Activated naive CD4-positive, alpha-beta T cell treated with anti-CD3 and anti-CD28 coated beads, Interleukin-2, amount 10 ng/mL, durations not matched to agents 7 days and 5 days (primary cell): ENCODE measurements around the gene CYP1B1.

Experiments
- CTCF ChIA-PET: fragments of 350-600 bp; sonication (Branson Sonifier 250); formaldehyde crosslinking; loops from one replicate; lab custom pipeline; 2021; ENCODE audit warnings: antibody characterized with exemption; lab: Charles Lee
- DNase-seq: peaks from one replicate; pipeline ENCODE4 v3.0.0-alpha.2; 2020
- H3K27ac Mint-ChIP-seq: one replicate; pipeline ENCODE4 v1.8.0; 2021; ENCODE audit warnings: mild to moderate bottlenecking, moderate library complexity, mixed read lengths
- H3K27me3 Mint-ChIP-seq: one replicate; pipeline ENCODE4 v1.8.0; 2021; ENCODE audit warnings: mild to moderate bottlenecking, mixed read lengths
- H3K36me3 Mint-ChIP-seq: one replicate; pipeline ENCODE4 v1.8.0; 2021; ENCODE audit warnings: mixed read lengths
- H3K4me1 Mint-ChIP-seq: one replicate; pipeline ENCODE4 v1.8.0; 2021; ENCODE audit warnings: mixed read lengths
- H3K4me3 Mint-ChIP-seq: one replicate; pipeline ENCODE4 v1.8.0; 2021; ENCODE audit warnings: mild to moderate bottlenecking, moderate library complexity, mixed read lengths
- H3K9me3 Mint-ChIP-seq: one replicate; pipeline ENCODE4 v1.8.0; 2021; ENCODE audit warnings: mixed read lengths

Gene CYP1B1

GRCh38 chr2:38057651-38058410 is 18.1 kb downstream of the CYP1B1 start:
- peaks cover 12% of the 10 kb centered on the region for H3K27me3 Mint-ChIP-seq
- H3K4me3 Mint-ChIP-seq = no peak overlapping the region
- no peak overlapping the region for H3K27ac Mint-ChIP-seq
- H3K9me3 Mint-ChIP-seq = no peaks in the 10 kb centered on the region
- CTCF ChIA-PET = interaction anchor here (1.4 kb wide), 1 partner anchor 58 kb away, joined by 4 read pairs; no protein-coding TSS in a partner anchor
- no peak for DNase-seq
- H3K4me1 Mint-ChIP-seq = peaks cover 2% of the 10 kb centered on the region
- H3K36me3 Mint-ChIP-seq = no peaks in the 10 kb centered on the region

- no peak overlapping the region for H3K4me3 Mint-ChIP-seq
- H3K9me3 Mint-ChIP-seq = no peaks in the 10 kb centered on the region
- H3K4me1 Mint-ChIP-seq = peaks cover 2% of the 10 kb centered on the region
- H3K27me3 Mint-ChIP-seq = peaks cover 12% of the 10 kb centered on the region
- H3K27ac Mint-ChIP-seq = no peak overlapping the region
- CTCF ChIA-PET = interaction anchor here (1.4 kb wide), 1 partner anchor 19 kb away, joined by 3 read pairs; no protein-coding TSS in a partner anchor
- no peak for DNase-seq
- H3K36me3 Mint-ChIP-seq = no peaks in the 10 kb centered on the region
Observed at GRCh38 chr2:38056216-38056615, 19.7 kb downstream of the CYP1B1 start.

- CTCF ChIA-PET = interaction anchor here (1.4 kb wide), 1 partner anchor 30 kb away, joined by 3 read pairs; the partner anchor contains the start of gene CYP1B1
- Mint-ChIP-seq H3K4me3 (no peak overlapping the region), H3K9me3 (no peaks in the 10 kb centered on the region)
Observed at GRCh38 chr2:38045811-38046210, 30.1 kb downstream of the CYP1B1 start.

GRCh38 chr2:38039121-38039910 is 36.6 kb downstream of the CYP1B1 start:
- Mint-ChIP-seq H3K27me3 (peaks cover 42% of the 10 kb centered on the region), H3K36me3 (no peaks in the 10 kb centered on the region), H3K9me3 (no peaks in the 10 kb centered on the region), H3K4me3 (no peak overlapping the region), H3K27ac (no peak overlapping the region), H3K4me1 (peaks cover 8% of the 10 kb centered on the region)
- no peak for DNase-seq
- CTCF ChIA-PET = interaction anchor here (1.4 kb wide), 1 partner anchor 12 kb away, joined by 4 read pairs; no protein-coding TSS in a partner anchor

More at GRCh38 chr2:38045811-38046210, 30.1 kb downstream of the CYP1B1 start:
- Mint-ChIP-seq H3K27ac (no peak overlapping the region), H3K27me3 (peaks cover 11% of the 10 kb centered on the region), H3K4me1 (no peaks in the 10 kb centered on the region), H3K36me3 (no peaks in the 10 kb centered on the region)
- no peak for DNase-seq

- H3K9me3 Mint-ChIP-seq = no peaks in the 10 kb centered on the region
- no peak overlapping the region for H3K27ac Mint-ChIP-seq
- CTCF ChIA-PET = interaction anchor here (1.4 kb wide), 1 partner anchor 11 kb away, joined by 4 read pairs; no protein-coding TSS in a partner anchor
- no peak for DNase-seq
- peaks cover 8% of the 10 kb centered on the region for H3K4me1 Mint-ChIP-seq
- peaks cover 48% of the 10 kb centered on the region for H3K27me3 Mint-ChIP-seq
- H3K4me3 Mint-ChIP-seq = no peak overlapping the region
- H3K36me3 Mint-ChIP-seq = no peaks in the 10 kb centered on the region
Observed at GRCh38 chr2:38038682-38039081, 37.3 kb downstream of the CYP1B1 start.

- no peaks in the 10 kb centered on the region for H3K36me3 Mint-ChIP-seq
- H3K4me1 Mint-ChIP-seq = peaks cover 8% of the 10 kb centered on the region
- peaks cover 48% of the 10 kb centered on the region for H3K27me3 Mint-ChIP-seq
- no peaks in the 10 kb centered on the region for H3K9me3 Mint-ChIP-seq
- peak overlapping the region; percentile 48 for H3K4me3 Mint-ChIP-seq
- CTCF ChIA-PET = interaction anchor here (1.1 to 1.5 kb wide), 3 partner anchors 10 to 111 kb away, joined by 3 to 4 read pairs (median 4); no protein-coding TSS in a partner anchor
- DNase-seq = no peak
- no peak overlapping the region for H3K27ac Mint-ChIP-seq
Observed at GRCh38 chr2:38037757-38038621, 38.0 kb downstream of the CYP1B1 start.

- peaks cover 48% of the 10 kb centered on the region for H3K27me3 Mint-ChIP-seq
- H3K4me1 Mint-ChIP-seq = peaks cover 8% of the 10 kb centered on the region
- no peaks in the 10 kb centered on the region for H3K36me3 Mint-ChIP-seq
- no peak overlapping the region for H3K27ac Mint-ChIP-seq
- no peak overlapping the region for H3K4me3 Mint-ChIP-seq
- DNase-seq = no peak
- no peaks in the 10 kb centered on the region for H3K9me3 Mint-ChIP-seq
- CTCF ChIA-PET = interaction anchor here (1.1 to 1.5 kb wide), 2 partner anchors 19 to 111 kb away, joined by 3 to 4 read pairs; no protein-coding TSS in a partner anchor
Observed at GRCh38 chr2:38037325-38037724, 38.6 kb downstream of the CYP1B1 start.

GRCh38 chr2:38035968-38036367 is 40.0 kb downstream of the CYP1B1 start:
- no peak overlapping the region for H3K27ac Mint-ChIP-seq
- peaks cover 51% of the 10 kb centered on the region for H3K27me3 Mint-ChIP-seq
- no peaks in the 10 kb centered on the region for H3K9me3 Mint-ChIP-seq
- H3K4me1 Mint-ChIP-seq = peaks cover 8% of the 10 kb centered on the region
- H3K36me3 Mint-ChIP-seq = no peaks in the 10 kb centered on the region
- H3K4me3 Mint-ChIP-seq = no peak overlapping the region
- no peak for DNase-seq
- CTCF ChIA-PET = no interaction called here

- no peak overlapping the region for H3K4me3 Mint-ChIP-seq
- peaks cover 49% of the 10 kb centered on the region for H3K27me3 Mint-ChIP-seq
- peaks cover 8% of the 10 kb centered on the region for H3K4me1 Mint-ChIP-seq
- no peaks in the 10 kb centered on the region for H3K9me3 Mint-ChIP-seq
- CTCF ChIA-PET = interaction anchor here (0.5 kb wide), 1 partner anchor 83 kb away, joined by 3 read pairs; no protein-coding TSS in a partner anchor
- no peak overlapping the region for H3K27ac Mint-ChIP-seq
- DNase-seq = no peak
- H3K36me3 Mint-ChIP-seq = no peaks in the 10 kb centered on the region
Observed at GRCh38 chr2:38033646-38034045, 42.3 kb downstream of the CYP1B1 start.

GRCh38 chr2:38032946-38033345 is 43.0 kb downstream of the CYP1B1 start:
- Mint-ChIP-seq H3K4me3 (no peak overlapping the region), H3K27me3 (peaks cover 45% of the 10 kb centered on the region), H3K36me3 (no peaks in the 10 kb centered on the region), H3K9me3 (no peaks in the 10 kb centered on the region), H3K27ac (no peak overlapping the region), H3K4me1 (peaks cover 4% of the 10 kb centered on the region)
- DNase-seq = no peak
- CTCF ChIA-PET = interaction anchor here (0.5 kb wide), 1 partner anchor 84 kb away, joined by 3 read pairs; no protein-coding TSS in a partner anchor

- no peak overlapping the region for H3K27ac Mint-ChIP-seq
- DNase-seq = no peak
- H3K36me3 Mint-ChIP-seq = no peaks in the 10 kb centered on the region
- H3K9me3 Mint-ChIP-seq = no peaks in the 10 kb centered on the region
- CTCF ChIA-PET = no interaction called here
- H3K4me3 Mint-ChIP-seq = no peak overlapping the region
- H3K4me1 Mint-ChIP-seq = no peaks in the 10 kb centered on the region
- H3K27me3 Mint-ChIP-seq = peaks cover 27% of the 10 kb centered on the region
Observed at GRCh38 chr2:38030635-38031355, 45.2 kb downstream of the CYP1B1 start.

GRCh38 chr2:38029512-38029911 is 46.4 kb downstream of the CYP1B1 start:
- DNase-seq = no peak
- CTCF ChIA-PET = no interaction called here
- no peaks in the 10 kb centered on the region for H3K9me3 Mint-ChIP-seq
- no peak overlapping the region for H3K27ac Mint-ChIP-seq
- peaks cover 25% of the 10 kb centered on the region for H3K27me3 Mint-ChIP-seq
- no peak overlapping the region for H3K4me3 Mint-ChIP-seq
- H3K36me3 Mint-ChIP-seq = no peaks in the 10 kb centered on the region
- no peaks in the 10 kb centered on the region for H3K4me1 Mint-ChIP-seq

- H3K4me3 Mint-ChIP-seq = no peak overlapping the region
- CTCF ChIA-PET = interaction anchor here (1.2 kb wide), 1 partner anchor 246 kb away, joined by 3 read pairs; no protein-coding TSS in a partner anchor
- no peaks in the 10 kb centered on the region for H3K4me1 Mint-ChIP-seq
- peaks cover 20% of the 10 kb centered on the region for H3K27me3 Mint-ChIP-seq
- DNase-seq = no peak
- H3K27ac Mint-ChIP-seq = no peak overlapping the region
- H3K36me3 Mint-ChIP-seq = no peaks in the 10 kb centered on the region
- H3K9me3 Mint-ChIP-seq = no peaks in the 10 kb centered on the region
Observed at GRCh38 chr2:38028829-38029228, 47.1 kb downstream of the CYP1B1 start.
